Adrenal gland (tissue), 5 donors: ENCODE results near the gene EMP1.

ENCODE experiments used
- CTCF ChIP-seq, 6 experiments: fragments of 450-650 bp in 4 of 6; fragments of 200-600 bp in 2 of 6; sonication (generic) in 1 of 6; IDR thresholded peaks; 1 replicate in 5 of 6; 2 replicates in 1 of 6; pipeline versions ENCODE4 v1.5.1 to v1.8.0; 2016 to 2021; ENCODE audit warnings: antibody characterized with exemption in 6 of 6, mild to moderate bottlenecking in 2 of 6, moderate library complexity in 1 of 6
- POLR2A ChIP-seq, 2 donors: fragments of 450-650 bp; IDR thresholded peaks; one replicate each; pipeline ENCODE4 v1.6.1; 2017; ENCODE audit warnings: antibody characterized with exemption in 2 of 2, mild to moderate bottlenecking in 2 of 2, moderate library complexity in 1 of 2
- donor health status: DM: no; HTN: no; CAD: no.

GRCh38 chr12:13193505-13194231 is 2.9 kb upstream of the EMP1 start:
- TF ChIP-seq CTCF (IDR thresholded peaks at IDR 0.05) (no peak), POLR2A (IDR thresholded peaks at IDR 0.05) (no peak)
